Urinary bladder (tissue), 4 donors: ENCODE measurements around the gene STOML3. TPM values are rescaled to one million over a fixed set of nuclear protein-coding genes. Genes with fewer than 3 reads are reported as not detected.
"Not testable (repeated sequence)": the region's sequence is repeated elsewhere in the genome, so short reads cannot be mapped to it uniquely, and the experiment has no call there.

Source experiments
- DNase-seq: peaks from one replicate; pipeline ENCODE4 v3.0.0-alpha.2; 2015; ENCODE audit errors: extremely low spot score
- H3K27ac ChIP-seq: one replicate; pipeline ENCODE4 v1.5.1; 2013; ENCODE audit warnings: low read depth, mild to moderate bottlenecking, moderate library complexity
- H3K36me3 ChIP-seq: one replicate; pipeline ENCODE4 v1.6.1; 2013; ENCODE audit warnings: mild to moderate bottlenecking, moderate library complexity; ENCODE audit not compliant: insufficient read depth
- H3K4me1 ChIP-seq: one replicate; pipeline ENCODE4 v1.6.1; 2013; ENCODE audit warnings: mild to moderate bottlenecking, moderate library complexity; ENCODE audit not compliant: insufficient read depth
- H3K4me3 ChIP-seq: one replicate; pipeline ENCODE4 v1.5.1; 2013; ENCODE audit warnings: low read depth, low read length
- WGBS: extraction: QIAGEN DNeasy Blood & Tissue Kit; methylation state at CpG from one replicate; pipeline ENCODE4 v1.1.7; 2013; 5-methylcytosine and 5-hydroxymethylcytosine counted together
- polyA plus RNA-seq: library from polyadenylated mRNA; stranded (reverse); fragments of 200-250 nt; gene quantifications from one replicate; pipeline ENCODE4 v1.2.3, GENCODE V29; 2013
- total RNA-seq: library from RNA; depleted of rRNA; stranded (reverse); fragments of >200 nt; gene quantifications from one replicate; pipeline ENCODE4 v1.2.3, GENCODE V29; 2014
- donor health status: healthy with polysubstance abuse.
- donor health status: healthy.

Gene STOML3
- total and polyA plus RNA-seq, 2 donors, result not detected

DNA sequence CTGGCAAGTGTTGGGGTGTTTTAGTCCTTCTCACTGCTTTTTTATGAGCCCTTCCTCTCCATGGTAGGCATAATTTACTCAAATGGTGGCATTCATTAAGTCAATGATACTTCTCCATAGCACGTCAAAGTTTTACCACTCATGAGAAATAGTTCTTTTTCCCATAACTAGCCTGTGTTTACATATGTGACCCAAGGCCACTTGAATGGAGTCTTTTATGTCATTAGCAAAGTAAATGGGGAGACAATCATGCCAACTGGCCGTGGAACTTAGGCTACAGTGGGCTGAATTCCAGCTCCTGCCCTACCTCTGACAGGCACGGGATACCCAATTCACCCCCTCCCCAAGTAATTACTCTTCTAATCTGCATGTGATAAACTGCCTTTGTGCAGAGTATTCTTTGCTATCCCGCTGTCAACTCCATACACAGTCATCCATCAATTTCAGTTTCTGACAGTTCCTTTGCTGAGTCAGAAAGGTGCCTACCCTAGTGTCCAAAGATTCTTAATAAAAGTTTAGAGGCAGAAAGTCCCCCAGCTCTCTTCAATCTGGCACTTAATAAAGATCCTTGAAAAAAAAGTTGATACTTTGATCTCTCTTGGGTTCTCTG is 30.3 kb upstream of the STOML3 start:
- no peaks in the 10 kb centered on the region for H3K4me1 ChIP-seq
- WGBS, result 87% methylated on average over 4 of the region's 4 CpGs
- no peaks in the 10 kb centered on the region for H3K36me3 ChIP-seq
- H3K27ac ChIP-seq, result no peak overlapping the region
- no peak for DNase-seq
- H3K4me3 ChIP-seq, result no peak overlapping the region

DNA sequence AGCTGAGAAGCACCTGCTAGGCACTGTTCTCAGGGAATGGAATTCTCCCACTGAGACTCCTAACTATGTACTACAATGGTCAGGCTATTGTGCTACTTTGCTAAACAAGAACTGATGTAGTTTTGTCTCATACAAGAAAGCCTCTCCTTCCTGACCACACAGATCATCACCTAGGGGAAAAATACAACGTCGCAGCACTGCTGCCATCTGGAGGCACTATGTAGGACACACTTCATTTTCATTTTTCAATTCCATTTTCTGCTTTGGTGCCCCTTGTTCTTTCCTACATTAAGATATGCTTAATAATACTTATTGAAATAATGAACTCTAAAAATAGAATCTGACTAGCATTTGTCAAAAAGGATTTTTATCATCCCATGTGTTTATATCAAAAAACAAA is 26.2 kb upstream of the STOML3 start:
- no peaks in the 10 kb centered on the region for H3K4me1 ChIP-seq
- H3K4me3 ChIP-seq, result no peak overlapping the region
- 24% methylated on average over 2 of the region's 2 CpGs for WGBS
- DNase-seq, result no peak
- H3K36me3 ChIP-seq, result peaks cover 1% of the 10 kb centered on the region
- no peak overlapping the region for H3K27ac ChIP-seq

GRCh38 chr13:39016087-39016486 is 25.5 kb upstream of the STOML3 start:
- no peak for DNase-seq
- Histone ChIP-seq H3K36me3 (peaks cover 1% of the 10 kb centered on the region), H3K4me3 (no peak overlapping the region), H3K4me1 (no peaks in the 10 kb centered on the region), H3K27ac (no peak overlapping the region)
- WGBS, result 87% methylated on average over 1 of the region's 1 CpG

DNA sequence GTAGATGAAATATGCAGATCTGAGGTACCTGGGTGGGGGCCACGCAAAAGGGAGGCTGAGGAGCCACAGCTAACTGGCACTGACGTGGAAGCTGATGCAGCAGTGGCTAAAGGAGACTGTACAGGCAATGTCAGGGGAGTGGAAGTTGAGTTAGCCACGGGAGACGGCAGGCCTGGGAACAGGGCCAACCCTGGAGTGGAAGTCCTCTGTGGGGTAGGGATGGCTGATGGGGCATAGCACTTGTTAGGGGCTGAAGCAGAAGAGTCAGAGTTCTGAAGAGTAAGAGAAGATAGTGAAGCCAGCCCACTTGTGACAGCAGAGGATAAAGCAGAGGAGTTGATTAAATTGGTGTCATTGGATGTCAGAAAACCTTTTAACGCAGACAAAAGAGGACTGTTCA is 22.8 kb upstream of the STOML3 start:
- peaks cover 3% of the 10 kb centered on the region for H3K36me3 ChIP-seq
- no peaks in the 10 kb centered on the region for H3K4me1 ChIP-seq
- no peak overlapping the region for H3K27ac ChIP-seq
- H3K4me3 ChIP-seq, result no peak overlapping the region
- WGBS, result 85% methylated on average over 5 of the region's 5 CpGs
- no peak for DNase-seq

DNA sequence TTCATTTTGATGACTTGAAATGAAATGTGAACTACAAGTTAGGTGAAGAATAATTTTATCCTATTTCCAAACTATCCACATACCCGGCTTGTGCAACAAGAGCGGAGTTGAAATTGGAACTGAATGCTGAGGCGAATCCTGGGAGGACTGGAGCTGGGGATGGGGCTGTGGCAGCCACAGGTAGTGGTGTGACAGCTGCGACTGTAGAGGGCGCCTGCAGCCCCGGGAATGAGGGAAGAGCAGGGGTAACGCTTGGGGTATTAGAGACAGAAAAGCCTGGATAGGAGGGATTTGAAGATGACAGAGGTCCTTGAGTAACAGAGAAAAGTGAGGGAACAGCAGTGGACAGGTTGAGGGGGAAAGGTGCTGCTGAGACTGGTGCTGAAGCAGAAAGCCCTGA is 22.0 kb upstream of the STOML3 start:
- 74% methylated on average over 7 of the region's 7 CpGs for WGBS
- H3K36me3 ChIP-seq, result peaks cover 3% of the 10 kb centered on the region
- no peak overlapping the region for H3K27ac ChIP-seq
- H3K4me1 ChIP-seq, result no peaks in the 10 kb centered on the region
- no peak overlapping the region for H3K4me3 ChIP-seq
- DNase-seq, result no peak

DNA sequence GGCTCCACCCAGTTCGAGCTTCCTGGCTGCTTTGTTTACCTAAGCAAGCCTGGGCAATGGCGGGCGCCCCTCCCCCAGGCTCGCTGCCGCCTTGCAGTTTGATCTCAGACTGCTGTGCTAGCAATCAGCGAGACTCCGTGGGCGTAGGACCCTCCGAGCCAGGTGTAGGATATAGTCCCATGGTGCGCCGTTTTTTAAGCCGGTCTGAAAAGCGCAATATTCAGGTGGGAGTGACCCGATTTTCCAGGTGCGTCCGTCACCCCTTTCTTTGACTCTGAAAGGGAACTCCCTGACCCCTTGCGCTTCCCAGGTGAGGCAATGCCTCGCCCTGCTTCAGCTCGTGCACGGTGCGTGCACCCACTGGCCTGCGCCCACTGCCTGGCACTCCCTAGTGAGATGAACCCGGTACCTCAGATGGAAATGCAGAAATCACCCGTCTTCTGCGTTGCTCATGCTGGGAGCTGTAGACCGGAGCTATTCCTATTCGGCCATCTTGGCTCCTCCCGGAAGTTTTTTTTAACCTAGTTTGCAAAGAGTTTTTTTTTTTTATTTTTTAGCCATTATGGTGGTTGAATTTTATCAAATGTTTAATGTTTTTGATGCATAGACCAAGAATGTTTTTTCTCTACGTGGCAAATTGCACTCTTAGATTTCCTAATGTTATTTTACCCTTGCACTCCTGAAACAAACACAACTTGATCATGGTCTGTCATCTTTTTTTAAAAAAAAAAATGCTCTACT is 15.9 kb upstream of the STOML3 start:
- WGBS, result 82% methylated on average over 29 of the region's 29 CpGs
- H3K27ac ChIP-seq, DNase-seq, H3K36me3 ChIP-seq, H3K4me3 ChIP-seq, H3K4me1 ChIP-seq: not testable (repeated sequence)

GRCh38 chr13:38998739-38999138 is 8.1 kb upstream of the STOML3 start:
- H3K4me1 ChIP-seq, result no peaks in the 10 kb centered on the region
- no peak overlapping the region for H3K4me3 ChIP-seq
- no peaks in the 10 kb centered on the region for H3K36me3 ChIP-seq
- no peak overlapping the region for H3K27ac ChIP-seq
- 71% methylated on average over 3 of the region's 3 CpGs for WGBS
- DNase-seq, result no peak

- H3K4me3 ChIP-seq, result no peak overlapping the region
- no peak for DNase-seq
These were observed 2.8 kb upstream of the STOML3 start for GRCh38 chr13:38993381-38993780.

DNA sequence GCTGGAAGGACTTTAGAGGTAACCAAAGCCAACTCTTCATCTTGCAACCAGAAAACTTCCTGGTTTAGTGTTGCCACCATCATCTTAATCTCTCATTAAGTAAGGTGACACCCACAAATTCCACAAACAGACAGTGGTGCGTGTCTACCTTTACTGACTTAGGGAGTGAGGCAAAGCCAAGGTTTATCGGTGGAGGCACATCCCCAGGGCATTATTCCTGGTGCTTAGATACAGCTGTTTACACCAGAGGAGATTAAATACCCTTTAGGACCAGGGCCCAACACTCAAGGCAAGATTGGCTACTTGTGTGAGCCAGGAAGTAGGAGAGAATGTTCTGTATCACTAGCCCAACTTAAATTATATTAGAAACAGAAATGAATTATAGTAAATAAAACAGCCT is 9.5 kb downstream of the STOML3 start:
- DNase-seq, result no peak
- Histone ChIP-seq H3K27ac (no peak overlapping the region), H3K36me3 (no peaks in the 10 kb centered on the region), H3K4me3 (no peak overlapping the region), H3K4me1 (no peaks in the 10 kb centered on the region)
- 58% methylated on average over 2 of the region's 2 CpGs for WGBS

More at GRCh38 chr13:38993381-38993780, 2.8 kb upstream of the STOML3 start:
- H3K27ac ChIP-seq, result no peak overlapping the region
- WGBS, result 55% methylated on average over 4 of the region's 4 CpGs
- H3K36me3 ChIP-seq, result no peaks in the 10 kb centered on the region
- H3K4me1 ChIP-seq, result no peaks in the 10 kb centered on the region

DNA sequence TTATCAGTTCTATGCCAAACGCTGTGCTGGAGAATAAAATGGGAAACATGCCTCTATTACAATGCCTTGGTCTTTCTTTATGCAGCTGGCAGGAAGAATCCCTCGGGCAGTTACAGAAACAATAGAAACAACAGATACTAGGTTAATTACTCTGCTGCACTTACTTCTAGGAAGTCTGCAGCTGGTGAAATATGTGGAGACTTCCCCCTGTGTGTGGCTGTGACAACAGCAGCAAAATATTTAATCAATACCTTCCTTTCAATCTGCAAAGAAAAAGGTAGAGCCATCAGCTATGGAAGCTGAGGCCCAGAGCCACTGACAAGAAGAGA is 9.9 kb downstream of the STOML3 start:
- DNase-seq, result no peak
- no peak overlapping the region for H3K27ac ChIP-seq
- H3K36me3 ChIP-seq, result no peaks in the 10 kb centered on the region
- no peak overlapping the region for H3K4me3 ChIP-seq
- H3K4me1 ChIP-seq, result no peaks in the 10 kb centered on the region
- WGBS, result 31% methylated on average over 2 of the region's 2 CpGs

DNA sequence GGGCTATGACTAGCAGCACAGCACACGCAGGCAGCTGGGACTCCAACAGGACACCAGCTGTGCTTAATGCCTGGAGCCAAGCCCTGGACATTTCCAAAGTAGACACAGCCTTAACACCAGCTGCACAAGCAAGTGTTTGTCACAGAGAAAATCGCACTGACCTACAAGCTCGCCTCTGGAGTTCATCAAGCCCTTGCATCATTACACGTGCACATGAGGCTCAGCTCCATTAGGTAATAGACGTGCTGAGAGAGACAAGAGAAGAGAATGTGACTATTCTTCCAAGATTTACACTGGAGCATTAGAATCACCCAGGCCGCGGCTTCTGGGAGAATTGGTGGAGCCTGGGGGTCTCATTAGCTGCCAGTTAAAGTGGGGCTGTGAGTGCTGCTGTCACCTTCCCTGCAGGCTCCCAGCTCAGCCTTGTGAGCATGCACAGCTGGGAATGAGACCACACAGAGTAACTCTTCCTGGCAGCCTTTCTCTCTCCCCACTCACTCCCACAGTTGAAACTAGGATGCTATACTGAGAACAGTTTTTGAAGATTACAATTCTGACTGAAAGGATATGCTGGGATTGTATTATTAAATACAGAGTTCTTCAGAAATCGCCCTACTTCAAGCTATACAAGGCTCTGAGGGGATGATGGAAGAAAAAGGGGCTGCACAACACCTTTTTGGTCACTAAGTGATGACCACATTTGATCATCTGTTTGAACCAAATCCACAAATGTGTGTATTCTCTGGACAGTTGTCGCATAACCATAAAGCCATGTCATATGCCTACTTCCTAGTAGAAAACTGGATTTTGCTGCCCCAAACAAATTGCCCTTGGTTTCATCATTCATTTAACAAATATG is 10.5 kb downstream of the STOML3 start:
- DNase-seq, result peak; percentile 20
- no peaks in the 10 kb centered on the region for H3K36me3 ChIP-seq
- no peak overlapping the region for H3K27ac ChIP-seq
- H3K4me1 ChIP-seq, result no peaks in the 10 kb centered on the region
- 28% methylated on average over 9 of the region's 9 CpGs for WGBS
- no peak overlapping the region for H3K4me3 ChIP-seq

DNA sequence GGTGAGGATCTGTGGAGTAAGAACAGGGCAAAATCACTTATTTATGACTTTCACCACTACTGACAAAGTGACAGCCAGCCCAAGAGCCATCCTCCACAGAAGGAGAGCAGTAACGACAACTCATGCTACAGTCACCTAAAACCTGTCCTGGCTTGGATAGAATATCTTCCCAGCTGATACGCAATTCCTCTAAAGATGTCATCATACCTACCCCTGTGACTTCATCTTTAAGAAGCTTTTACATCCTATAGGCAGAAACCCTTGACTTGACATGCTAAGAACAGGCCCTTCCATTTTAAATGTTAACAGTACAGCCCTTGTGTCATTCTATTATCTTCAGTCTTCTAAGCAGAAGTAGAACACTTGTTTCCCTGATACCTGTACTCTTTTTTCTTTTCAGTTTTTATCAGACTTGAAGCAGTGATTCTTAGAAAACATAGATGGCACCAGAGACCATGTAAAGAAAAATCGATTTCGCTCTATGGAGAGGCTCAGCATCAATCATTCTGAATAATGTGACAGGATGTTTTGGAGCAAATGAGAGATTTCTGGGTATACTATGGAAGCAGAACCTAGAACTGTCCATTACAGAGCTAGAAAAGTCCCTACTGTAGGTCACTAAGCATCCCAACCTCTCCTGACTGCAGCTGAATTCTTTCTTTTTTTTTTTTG is 20.1 kb downstream of the STOML3 start:
- H3K4me1 ChIP-seq, result no peaks in the 10 kb centered on the region
- DNase-seq, result no peak
- no peaks in the 10 kb centered on the region for H3K36me3 ChIP-seq
- no peak overlapping the region for H3K4me3 ChIP-seq
- no peak overlapping the region for H3K27ac ChIP-seq
- 76% methylated on average over 4 of the region's 4 CpGs for WGBS

- WGBS, result 46% methylated on average over 2 of the region's 2 CpGs
- no peak overlapping the region for H3K4me3 ChIP-seq
- no peaks in the 10 kb centered on the region for H3K4me1 ChIP-seq
- DNase-seq, result no peak
- H3K27ac ChIP-seq, result no peak overlapping the region
- no peaks in the 10 kb centered on the region for H3K36me3 ChIP-seq
These were observed 21.4 kb downstream of the STOML3 start for GRCh38 chr13:38969187-38969586.
